Measurements from ENCODE around the gene IMPG1.

DNA sequence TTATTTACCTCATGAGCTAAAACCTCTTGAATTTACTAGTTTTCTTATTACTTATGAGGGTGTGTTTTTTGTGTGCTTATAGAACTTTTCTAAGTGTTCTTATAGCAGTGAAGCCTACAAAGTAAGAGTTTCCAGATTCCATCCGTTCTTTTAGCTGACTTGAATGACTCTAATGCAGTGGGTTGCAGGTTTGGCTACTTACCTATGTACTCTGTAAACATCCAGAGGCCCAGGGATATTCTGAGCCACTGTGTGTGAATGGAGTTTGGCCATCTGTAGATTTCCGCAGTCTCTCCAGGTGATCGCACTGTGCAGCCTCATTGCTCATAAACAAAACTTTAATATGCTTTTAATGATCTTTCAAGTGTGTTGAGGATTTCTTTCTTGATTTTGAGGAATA lies 165.6 kb downstream of the IMPG1 start:
- TF ChIP-seq GATAD2B (conservative IDR thresholded peaks at IDR 0.05; ENCODE audit: low read depth) (no peak), POLR2A (IDR thresholded peaks at IDR 0.05; ENCODE audit: low read depth, low read length) (no peak), ZNF207 (IDR thresholded peaks at IDR 0.05; ENCODE audit: borderline replicate concordance) (no peak), NFIC (IDR thresholded peaks at IDR 0.05; ENCODE audit: low read depth, low read length) (no peak)
- TF ChIP-seq, protein P1, sequence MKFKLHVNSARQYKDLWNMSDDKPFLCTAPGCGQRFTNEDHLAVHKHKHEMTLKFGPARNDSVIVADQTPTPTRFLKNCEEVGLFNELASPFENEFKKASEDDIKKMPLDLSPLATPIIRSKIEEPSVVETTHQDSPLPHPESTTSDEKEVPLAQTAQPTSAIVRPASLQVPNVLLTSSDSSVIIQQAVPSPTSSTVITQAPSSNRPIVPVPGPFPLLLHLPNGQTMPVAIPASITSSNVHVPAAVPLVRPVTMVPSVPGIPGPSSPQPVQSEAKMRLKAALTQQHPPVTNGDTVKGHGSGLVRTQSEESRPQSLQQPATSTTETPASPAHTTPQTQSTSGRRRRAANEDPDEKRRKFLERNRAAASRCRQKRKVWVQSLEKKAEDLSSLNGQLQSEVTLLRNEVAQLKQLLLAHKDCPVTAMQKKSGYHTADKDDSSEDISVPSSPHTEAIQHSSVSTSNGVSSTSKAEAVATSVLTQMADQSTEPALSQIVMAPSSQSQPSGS (IDR thresholded peaks at IDR 0.05; ENCODE audit: low read length), result no peak
- TF ChIP-seq, protein P2, sequence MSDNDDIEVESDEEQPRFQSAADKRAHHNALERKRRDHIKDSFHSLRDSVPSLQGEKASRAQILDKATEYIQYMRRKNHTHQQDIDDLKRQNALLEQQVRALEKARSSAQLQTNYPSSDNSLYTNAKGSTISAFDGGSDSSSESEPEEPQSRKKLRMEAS (IDR thresholded peaks at IDR 0.05; ENCODE audit: low read depth, low read length), result no peak

Data from GM12878 (cell line).